ENCODE results near the gene EPB41L2. TPM values are rescaled to one million over a fixed set of nuclear protein-coding genes. Genes with fewer than 3 reads are reported as not detected.
"Not testable (repeated sequence)": the region's sequence is repeated elsewhere in the genome, so short reads cannot be mapped to it uniquely, and the experiment has no call there.

Gene EPB41L2
- total RNA-seq, 1 donor from 2014 or later = 17.7 TPM

- intact Hi-C loops (cut with micrococcal nuclease) = no loop called here
Measured at GRCh38 chr6:130947464-130947863, 115.6 kb downstream of the EPB41L2 start.

- intact Hi-C loops (cut with micrococcal nuclease) = no loop called here
Measured at GRCh38 chr6:130946076-130946475, 117.0 kb downstream of the EPB41L2 start.

- intact Hi-C loops (cut with micrococcal nuclease) = no loop called here
Measured at GRCh38 chr6:130945401-130945919, 117.6 kb downstream of the EPB41L2 start.

- intact Hi-C loops (cut with micrococcal nuclease) = no loop called here
Measured at GRCh38 chr6:130944486-130944885, 118.6 kb downstream of the EPB41L2 start.

GRCh38 chr6:130943738-130944137 is 119.3 kb downstream of the EPB41L2 start:
- intact Hi-C loops (cut with micrococcal nuclease) = no loop called here

- intact Hi-C loops (cut with micrococcal nuclease) = not testable (repeated sequence)
Measured at GRCh38 chr6:130942752-130943151, 120.3 kb downstream of the EPB41L2 start.

- intact Hi-C loops (cut with micrococcal nuclease) = no loop called here
Measured at GRCh38 chr6:130937942-130938604, 125.0 kb downstream of the EPB41L2 start.

GRCh38 chr6:130936933-130937332 is 126.1 kb downstream of the EPB41L2 start:
- intact Hi-C loops (cut with micrococcal nuclease) = no loop called here

- intact Hi-C loops (cut with micrococcal nuclease) = no loop called here
Measured at GRCh38 chr6:130935978-130936377, 127.1 kb downstream of the EPB41L2 start.

- intact Hi-C loops (cut with micrococcal nuclease) = no loop called here
Measured at GRCh38 chr6:130934848-130935585, 128.0 kb downstream of the EPB41L2 start.

GRCh38 chr6:130933712-130934200 is 129.3 kb downstream of the EPB41L2 start:
- intact Hi-C loops (cut with micrococcal nuclease) = no loop called here

GRCh38 chr6:130932921-130933320 is 130.1 kb downstream of the EPB41L2 start:
- intact Hi-C loops (cut with micrococcal nuclease) = no loop called here

GRCh38 chr6:130932438-130932837 is 130.6 kb downstream of the EPB41L2 start:
- intact Hi-C loops (cut with micrococcal nuclease) = no loop called here

- intact Hi-C loops (cut with micrococcal nuclease) = no loop called here
Measured at GRCh38 chr6:130931683-130932082, 131.4 kb downstream of the EPB41L2 start.

GRCh38 chr6:130929036-130929678 is 133.9 kb downstream of the EPB41L2 start:
- intact Hi-C loops (cut with micrococcal nuclease) = no loop called here

- intact Hi-C loops (cut with micrococcal nuclease) = no loop called here
Measured at GRCh38 chr6:130928158-130928912, 134.7 kb downstream of the EPB41L2 start.

- intact Hi-C loops (cut with micrococcal nuclease) = no loop called here
Measured at GRCh38 chr6:130927305-130927704, 135.7 kb downstream of the EPB41L2 start.

- intact Hi-C loops (cut with micrococcal nuclease) = no loop called here
Measured at GRCh38 chr6:130923350-130923749, 139.7 kb downstream of the EPB41L2 start.

GRCh38 chr6:130922922-130923321 is 140.1 kb downstream of the EPB41L2 start:
- intact Hi-C loops (cut with micrococcal nuclease) = no loop called here

- intact Hi-C loops (cut with micrococcal nuclease) = no loop called here
Measured at GRCh38 chr6:130920969-130921368, 142.1 kb downstream of the EPB41L2 start.

- intact Hi-C loops (cut with micrococcal nuclease) = no loop called here
Measured at GRCh38 chr6:130918171-130918570, 144.9 kb downstream of the EPB41L2 start.
